Measurements from ENCODE around the gene HIVEP1.

- TF ChIP-seq CTCF (CRISPR knock-in tag; IDR thresholded peaks at IDR 0.05) (no peak), FOXJ3 (CRISPR knock-in tag; IDR thresholded peaks at IDR 0.05; ENCODE audit: borderline replicate concordance) (no peak), KDM4B (CRISPR knock-in tag; IDR thresholded peaks at IDR 0.05) (no peak), ZKSCAN5 (CRISPR knock-in tag; IDR thresholded peaks at IDR 0.05) (no peak), ZNF512 (CRISPR knock-in tag; IDR thresholded peaks at IDR 0.05) (no peak), CENPT (CRISPR knock-in tag; IDR thresholded peaks at IDR 0.05; ENCODE audit: low read depth) (no peak), SPEN (CRISPR knock-in tag; IDR thresholded peaks at IDR 0.05; ENCODE audit: low read depth) (no peak)
Observed at GRCh38 chr6:12092762-12093161, 80.7 kb downstream of the HIVEP1 start.

All from HepG2 (cell line).